Stimulated activated CD8-positive, alpha-beta memory T cell treated with anti-CD3 and anti-CD28 coated beads, Interleukin-4, amount 100 ng/mL, for 1 hour (primary cell): ENCODE data around the gene DNAJB13.
A peak's percentile ranks its signal among the peaks of the same experiment; 100 is the strongest.

ENCODE experiments used
- DNase-seq, 2 donors: peaks; one replicate each; pipeline ENCODE4 v3.0.0-alpha.2; 2020; ENCODE audit warnings: low read depth in 2 of 2, low spot score in 1 of 2

Gene DNAJB13

DNA sequence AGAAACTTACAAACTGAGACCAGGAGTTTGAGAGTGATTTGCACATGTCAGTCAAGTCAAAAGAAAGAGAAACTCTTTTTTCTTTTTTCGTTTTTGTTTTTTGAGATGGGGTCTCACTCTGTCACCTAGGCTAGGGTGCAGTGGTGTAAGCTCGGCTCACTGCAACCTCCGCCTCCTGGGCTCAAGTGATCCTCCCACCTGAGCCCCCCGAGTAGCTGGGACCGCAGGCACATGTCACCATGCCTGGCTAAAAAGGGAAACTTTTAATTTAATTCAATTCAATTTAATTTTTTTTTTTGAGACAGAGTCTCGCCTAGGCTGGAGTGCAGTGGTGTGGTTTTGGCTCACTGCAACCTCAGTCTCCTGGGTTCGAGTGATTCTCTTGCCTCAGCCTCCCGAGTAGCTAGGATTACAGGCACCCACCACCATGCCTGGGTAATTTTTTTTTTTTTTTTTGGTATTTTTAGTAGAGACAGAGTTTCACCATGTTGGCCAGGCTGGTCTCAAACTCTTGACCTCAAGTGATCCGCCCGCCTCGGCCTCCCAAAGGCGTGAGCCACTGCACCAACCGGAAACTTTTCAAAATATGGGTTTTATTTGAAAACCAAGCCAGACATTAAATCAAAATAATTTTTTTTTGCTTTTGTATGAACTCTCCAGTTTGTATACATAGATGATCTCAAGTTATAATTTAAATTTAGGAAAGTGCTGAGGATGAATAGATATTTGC is 48.2 kb downstream of the DNAJB13 start:
- no peak for DNase-seq

DNA sequence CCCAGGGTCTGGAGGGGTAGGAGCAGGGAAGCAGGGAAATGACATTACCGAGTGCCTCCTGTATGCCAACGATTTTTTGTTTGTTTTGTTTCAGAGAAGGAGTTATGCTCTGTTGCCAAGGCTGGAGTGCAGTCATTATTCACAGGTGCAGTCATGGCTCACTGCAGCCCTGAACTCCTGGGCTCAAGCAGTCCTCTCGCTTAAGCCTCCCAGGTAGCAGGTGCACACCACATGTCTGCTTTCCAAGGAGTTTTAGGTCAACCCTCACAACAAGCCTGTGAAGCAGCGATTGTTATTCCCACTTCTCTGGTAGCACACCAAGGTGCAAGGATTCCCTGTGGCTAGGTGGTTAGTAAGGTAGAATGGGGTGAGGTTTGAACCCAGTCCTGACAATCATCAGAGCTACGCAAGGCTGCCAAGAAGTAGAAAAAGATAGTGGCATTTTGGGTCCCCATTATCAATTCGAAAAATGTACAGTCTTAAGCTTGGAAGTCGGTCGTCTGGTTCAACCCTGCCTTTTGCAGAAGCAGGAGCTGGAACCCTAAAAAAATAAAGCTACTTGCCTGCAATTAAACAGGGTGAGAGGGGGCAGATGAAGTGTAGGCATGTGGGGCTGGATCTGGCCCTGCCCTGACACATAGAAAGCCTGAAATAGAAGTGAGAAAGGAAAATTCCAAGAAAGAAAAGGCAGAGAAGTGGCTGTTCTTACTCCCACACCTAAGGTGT is 48.9 kb downstream of the DNAJB13 start:
- DNase-seq: no peak

DNA sequence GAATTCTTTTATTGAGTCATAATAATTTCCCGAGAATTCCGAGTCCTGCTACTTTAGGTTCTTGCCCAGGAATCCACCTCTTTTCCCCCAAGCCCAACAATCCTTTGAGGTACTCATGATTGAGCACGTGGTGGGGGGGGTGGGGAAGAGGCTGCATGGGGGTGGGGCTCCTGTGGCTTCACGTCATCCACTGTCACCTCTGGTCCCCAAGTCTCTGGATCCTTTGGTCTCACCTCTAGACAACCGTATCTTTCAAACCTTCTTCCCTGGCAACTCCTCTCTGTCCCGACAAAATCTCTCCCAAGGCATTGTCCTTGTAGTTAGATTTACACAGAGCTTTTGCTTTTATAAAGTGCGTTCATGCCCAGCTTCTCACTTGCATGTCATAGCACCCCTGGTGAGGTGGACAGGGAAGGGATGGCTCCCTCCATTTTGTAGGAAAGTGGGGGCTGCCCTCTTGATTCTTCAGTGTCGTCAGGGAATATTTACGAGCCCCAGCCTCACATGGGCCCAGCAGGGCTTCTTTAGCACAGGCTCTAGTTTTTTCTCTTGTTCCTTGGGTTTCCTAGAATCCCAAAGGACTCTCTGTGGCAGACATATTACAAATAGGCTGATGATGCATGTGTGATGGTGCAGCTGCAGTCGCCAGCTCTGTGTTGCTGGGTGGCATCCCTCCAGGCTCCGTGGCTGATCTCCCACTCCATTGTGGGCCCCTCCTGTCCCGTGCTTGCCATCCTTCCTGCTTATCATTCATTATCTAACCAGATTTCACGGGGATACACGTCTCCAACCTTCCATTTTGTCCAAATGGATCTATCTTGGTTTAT is 49.7 kb downstream of the DNAJB13 start:
- no peak for DNase-seq

DNA sequence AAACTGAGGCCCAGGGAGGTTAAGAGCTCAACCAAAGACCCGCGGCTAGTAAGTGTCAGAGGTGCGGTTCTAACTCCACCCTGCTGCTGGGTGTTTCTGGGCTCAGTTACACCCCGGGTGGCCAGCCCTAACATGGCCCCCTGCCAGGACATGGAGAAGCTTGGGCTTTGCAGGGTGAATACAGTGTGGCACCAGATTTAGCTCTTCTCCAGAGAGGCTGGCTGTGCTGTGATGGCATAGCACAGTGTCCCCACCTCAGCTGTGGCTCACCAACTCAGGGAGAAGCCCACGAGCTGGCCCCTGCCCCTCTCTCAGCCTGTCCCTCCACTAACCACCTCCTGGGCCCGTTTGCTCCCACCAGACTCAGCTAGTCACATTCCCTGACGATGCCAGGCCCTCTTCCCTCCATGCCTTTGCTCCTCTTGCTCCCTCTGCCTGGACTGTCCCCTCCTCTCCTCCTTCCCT is 51.0 kb downstream of the DNAJB13 start:
- DNase-seq: no peak

DNA sequence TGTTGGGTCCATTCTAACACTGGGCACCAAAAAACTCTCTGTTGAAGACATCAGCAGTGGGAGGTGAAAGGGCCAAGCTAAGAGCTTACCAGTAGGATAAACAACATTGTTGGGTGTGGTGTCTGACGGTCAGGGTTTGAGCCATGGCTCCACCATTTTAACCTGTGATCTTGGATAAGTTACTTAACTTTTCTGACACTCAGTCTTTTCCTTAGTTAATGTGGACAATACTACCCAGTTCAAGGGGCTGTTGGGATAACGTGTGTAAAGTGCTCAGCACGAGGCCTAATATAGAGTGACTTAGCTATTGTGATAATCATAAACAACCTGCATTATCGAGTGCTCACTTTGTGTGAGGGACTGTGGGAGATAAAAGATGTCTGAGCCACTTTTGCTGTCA is 52.0 kb downstream of the DNAJB13 start:
- DNase-seq: no peak

DNA sequence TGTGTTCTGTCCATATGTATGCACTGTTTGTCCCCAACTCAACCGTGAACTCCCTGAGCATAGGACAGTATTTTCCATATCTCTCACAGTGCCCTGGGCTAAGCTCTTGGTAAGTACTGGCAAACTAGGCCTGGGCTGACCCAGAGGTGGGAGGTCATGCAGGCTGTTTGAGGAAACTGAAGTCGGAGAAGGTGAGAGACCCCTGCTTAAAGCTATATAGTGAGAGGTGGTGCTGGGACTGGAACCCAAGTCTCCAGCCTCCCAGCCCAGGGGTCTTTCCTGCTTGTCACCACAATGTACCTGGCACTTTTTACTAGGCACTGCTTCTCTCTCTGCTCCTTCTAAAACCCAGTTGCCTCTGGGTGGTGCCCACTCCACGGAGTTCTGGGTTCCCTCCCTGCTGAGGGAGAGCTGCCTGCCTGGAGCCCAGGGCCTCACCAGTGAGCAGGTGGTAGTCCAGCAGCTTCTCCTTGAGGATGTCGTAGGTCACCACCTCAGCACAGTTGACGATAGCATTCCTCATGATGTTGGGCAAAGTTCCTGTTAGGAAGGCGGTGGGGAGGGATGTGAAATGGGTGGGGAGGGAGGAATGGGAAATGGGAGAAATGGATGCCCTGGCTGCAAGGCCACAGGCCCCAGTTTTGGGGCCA is 53.3 kb downstream of the DNAJB13 start:
- no peak for DNase-seq

DNA sequence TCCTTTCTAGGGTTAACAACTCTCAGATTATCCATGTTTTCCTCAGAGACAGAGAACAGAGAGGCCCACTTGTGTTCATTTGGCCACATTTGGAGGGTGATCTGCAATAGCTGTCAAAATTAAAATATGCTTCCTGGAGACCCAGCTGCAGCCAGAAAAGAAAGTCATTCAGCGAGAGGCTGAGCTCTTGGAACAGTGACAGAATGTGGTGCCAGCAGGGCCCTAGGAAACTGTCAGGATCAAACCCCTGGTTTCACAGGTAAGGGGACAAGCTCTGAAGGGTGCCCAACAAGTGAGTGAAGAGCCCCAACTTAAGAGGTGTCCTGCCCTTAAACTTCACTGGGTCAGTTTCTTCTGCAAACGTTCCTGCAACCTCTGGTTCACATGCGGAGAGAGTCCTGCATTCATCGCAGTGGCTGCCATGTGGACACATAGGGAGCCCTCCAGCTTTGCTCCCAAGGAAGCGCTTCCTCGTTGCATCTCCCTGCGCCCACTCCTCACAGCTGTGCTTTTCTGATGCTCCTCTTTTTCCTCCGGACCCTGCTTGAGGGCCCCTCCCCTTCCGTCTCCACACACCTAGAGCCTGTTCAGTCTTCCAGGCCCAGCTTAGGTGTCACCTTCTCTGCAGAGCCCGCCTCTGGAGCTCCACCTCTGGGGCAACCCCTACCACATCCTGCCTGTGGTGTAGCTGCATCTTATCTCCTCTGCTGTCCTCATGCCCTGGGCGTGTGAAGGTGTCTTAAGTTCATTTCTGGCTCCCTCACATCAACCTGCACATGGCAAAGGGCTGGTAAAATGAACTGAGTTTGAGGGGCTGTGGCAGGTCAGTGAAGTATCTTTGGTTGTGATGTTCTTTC is 54.2 kb downstream of the DNAJB13 start:
- peak; percentile 44 to 71 for DNase-seq

DNA sequence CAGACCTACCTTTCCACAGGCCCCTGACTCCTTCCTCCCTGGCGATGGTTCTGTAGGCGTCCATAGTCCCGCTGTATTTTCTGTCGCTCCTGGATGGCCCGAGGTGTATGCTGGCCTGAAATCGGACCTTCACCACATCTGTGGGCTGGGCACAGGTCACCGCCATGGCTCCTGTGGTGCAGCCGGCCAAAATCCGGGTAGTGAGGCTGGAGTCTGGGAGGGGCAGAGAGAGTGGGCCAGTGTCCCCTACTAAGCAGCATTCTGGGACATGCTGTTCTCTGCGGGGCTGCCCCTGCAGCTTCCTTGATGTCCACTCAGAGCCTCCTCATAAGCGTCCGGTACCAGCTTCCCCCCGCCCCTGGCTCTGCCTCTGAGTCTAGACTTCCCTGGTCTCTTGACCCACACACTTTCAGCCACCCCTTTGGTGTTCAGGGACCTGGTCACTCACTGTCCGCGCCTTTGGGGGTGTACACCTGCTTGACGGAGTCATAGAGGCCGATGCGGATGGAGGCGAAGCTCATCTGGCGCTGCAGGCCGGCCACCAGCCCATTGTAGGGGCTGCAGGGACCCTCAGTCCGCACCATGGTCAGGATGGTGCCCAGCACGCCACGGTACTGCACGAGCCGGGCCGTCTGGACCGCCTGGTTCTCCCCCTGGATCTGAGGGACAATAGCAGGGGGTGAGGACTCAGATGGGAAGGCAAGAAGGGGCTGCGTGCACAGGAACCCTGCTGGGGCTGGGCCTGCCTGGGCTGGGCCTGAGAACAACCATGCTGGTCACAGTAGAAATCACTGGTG is 55.1 kb downstream of the DNAJB13 start:
- DNase-seq: no peak

DNA sequence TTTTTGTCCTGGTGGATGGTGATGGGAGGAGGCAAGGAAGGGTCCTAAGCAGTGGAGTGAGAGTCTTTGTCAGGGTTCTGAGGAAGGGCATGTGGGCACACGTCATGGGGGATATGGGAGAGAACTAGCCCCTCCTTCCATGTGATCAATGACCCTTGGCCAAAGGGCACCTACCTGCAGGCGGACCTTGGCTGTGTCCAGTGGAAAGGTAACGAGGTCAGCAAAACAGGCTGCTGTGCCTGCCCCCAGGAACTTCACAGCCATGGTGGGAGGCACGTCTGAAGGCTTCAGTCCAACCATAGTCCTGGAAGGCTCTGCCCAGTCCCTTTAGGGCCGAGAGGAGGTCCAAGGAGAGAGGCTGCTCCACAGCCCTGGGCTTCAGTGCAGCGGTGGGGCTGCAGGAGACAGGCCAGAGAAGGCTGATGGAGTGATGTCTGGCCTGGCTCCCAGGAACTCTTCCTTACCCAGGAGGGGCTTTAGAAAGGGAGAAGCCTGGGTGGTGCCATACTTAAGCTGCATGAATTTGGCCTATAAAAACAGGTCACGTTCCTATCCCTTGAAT is 56.0 kb downstream of the DNAJB13 start:
- no peak for DNase-seq

DNA sequence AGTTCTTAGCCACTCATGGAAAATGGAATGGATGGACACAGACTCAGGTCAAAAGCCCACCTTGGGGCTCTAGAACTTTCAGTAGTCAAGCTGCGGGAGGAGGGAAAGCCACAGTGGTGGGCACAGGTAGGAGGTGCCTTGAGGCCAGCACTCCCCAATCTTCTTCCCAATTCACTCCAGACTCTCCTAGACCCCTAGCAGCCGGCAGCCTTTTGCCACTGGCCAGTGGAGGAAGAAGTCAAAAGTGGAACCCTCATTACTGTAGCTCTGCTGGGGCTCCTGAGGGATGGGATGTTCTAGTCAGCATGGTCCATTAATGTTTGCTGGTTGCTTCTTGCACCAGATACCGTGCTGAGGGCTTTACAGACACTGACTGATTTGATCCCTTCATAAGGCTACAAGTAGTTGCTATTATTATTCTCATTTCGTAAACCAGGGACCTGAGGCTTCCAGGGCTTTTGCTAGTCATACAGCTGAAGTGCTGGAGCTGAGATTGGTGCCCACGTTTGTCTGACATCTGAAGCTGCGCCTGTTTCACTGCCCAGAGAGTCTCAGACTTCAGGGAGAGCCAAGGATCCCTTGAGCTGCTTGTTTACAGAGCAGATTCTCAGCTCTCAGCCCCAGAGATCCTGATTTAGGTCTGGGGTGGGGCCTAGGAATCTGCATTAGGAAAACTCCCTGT is 57.0 kb downstream of the DNAJB13 start:
- no peak for DNase-seq

DNA sequence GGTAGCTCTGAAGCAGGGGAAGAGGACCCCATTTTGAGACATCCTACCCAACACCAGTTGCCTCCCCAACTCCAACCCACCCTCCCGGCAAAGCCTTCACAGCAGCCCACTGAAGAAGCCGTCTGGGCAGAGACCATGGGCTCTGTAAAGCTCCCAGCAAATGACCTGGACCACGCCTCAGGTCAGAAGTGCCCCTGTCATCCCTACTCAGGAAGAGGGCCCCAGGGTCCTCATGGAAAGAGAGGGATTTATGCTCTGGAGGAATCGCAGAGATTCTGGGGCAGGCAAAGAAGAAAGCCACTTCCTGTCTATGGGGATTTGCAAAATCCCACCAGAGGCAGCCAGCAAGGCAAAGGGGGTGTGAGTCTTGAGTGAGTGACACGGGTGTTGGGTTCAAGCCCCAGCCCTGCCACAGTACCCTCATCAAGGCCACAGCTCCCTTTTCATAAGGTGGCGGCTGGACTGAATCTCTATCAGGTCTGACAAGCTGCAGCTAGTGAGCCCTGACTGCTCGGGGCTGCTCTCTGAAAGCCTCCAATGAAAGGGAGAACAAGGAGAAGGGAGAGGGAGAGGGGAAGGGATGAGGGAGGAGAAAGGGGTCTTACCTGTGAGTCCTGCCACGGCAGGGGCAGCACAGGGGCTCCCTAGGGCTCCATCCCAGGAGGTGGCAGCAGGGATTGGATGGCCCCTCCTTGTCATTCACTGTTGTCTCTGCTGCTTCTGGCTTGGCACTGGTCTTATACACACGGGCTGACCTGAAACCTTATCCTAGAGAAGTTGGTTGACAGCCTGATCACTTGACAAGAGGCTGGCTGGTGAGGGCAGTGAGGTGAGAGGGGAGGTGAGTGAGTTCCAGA is 57.8 kb downstream of the DNAJB13 start, which contains the start of gene UCP3:
TSS of gene UCP3 (minus strand) at position 713 of the 857 bp plus-strand sequence. CDS start 2,043 bp downstream, outside the sequence.
- no peak for DNase-seq

DNA sequence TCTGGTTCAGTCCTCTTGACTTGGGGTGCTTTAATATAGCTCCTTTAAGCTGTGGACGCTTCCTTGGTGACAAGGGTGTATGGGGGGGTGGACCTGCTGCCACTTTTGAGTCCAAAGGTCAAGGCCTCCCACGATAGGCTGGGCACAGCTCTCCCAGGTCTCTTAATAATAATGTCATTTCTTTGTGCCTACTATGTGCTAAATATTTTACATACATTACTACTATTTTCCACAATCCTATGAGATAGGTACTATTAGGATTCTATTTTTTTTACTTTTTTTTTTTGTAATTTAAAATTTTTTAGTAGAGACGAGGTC is 58.4 kb downstream of the DNAJB13 start:
- no peak for DNase-seq

DNA sequence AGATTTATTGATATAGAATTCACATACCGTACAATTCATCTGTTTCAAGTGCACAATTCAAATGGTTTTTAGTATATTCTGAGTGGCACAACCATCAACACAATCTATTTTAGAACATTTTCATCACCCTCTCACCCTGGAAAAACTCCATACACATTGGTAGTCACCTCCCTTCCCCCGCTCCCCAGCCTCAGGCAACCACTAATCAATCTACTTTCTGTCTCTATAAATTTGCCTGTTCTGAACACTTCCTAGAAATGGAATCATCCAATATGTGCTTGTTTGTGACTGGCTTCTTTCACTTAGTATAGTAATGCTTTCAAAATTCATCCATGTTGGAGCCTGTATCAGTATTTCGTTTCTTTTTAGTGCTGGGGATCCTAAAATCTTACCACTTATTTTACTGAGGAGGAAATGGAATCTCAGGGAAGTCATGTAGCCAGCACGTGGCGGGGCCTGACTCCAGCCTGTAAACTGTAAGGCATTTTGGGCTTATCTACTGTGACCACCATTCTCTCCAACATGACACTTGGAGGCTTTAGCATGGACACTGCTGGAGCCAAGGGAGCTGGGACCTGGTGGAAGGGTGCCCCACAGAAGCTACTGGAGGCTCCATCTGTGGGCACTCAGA is 59.0 kb downstream of the DNAJB13 start:
- DNase-seq: no peak

DNA sequence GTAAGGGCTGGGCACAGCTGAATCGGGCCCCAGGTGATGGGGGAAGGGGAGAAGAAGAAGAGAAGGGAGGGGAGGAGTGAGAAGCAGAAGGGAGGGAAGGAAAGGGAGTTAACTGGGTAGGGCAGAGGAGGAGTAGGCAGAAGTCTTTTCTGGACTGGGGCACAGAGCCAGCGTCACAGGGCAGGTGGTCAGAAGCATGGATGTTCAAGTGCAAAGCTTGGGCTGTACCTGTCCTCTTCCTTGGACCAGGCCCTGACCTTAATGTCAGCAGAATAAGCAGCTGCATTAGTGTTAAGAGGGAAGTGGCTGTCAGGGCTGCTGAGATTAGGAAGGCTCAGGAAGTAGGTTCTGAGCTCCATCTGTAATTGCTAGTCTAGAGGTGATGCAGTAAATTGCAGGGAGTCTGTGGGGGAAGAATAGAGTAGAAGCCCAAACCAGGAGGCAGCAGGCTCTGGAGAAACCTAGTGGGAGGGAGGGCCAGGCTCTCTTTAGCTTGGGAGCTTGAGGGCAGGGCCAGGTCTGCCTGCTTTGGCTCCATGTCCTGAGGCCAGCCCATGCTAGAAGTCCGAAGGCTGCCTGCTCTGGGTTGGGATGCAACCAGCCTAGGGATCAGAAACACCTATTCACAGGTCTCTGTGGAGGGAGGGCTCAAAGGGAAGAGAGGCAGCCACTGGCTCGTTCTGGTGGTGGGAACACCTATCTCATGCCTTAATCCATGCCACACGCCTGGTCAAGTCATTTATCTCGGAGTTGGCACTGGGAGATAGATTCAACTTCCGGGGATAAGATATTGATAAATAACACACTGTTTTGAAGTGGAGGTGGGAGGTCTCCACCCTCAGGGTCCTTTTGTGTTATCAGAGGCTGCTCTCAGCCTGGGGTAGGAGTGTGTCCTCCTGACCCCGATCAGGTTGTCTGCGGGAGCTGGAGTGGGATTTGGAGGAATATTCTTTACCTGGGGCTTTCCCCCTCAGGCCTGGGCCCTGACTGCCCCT is 59.8 kb downstream of the DNAJB13 start:
- DNase-seq: no peak

DNA sequence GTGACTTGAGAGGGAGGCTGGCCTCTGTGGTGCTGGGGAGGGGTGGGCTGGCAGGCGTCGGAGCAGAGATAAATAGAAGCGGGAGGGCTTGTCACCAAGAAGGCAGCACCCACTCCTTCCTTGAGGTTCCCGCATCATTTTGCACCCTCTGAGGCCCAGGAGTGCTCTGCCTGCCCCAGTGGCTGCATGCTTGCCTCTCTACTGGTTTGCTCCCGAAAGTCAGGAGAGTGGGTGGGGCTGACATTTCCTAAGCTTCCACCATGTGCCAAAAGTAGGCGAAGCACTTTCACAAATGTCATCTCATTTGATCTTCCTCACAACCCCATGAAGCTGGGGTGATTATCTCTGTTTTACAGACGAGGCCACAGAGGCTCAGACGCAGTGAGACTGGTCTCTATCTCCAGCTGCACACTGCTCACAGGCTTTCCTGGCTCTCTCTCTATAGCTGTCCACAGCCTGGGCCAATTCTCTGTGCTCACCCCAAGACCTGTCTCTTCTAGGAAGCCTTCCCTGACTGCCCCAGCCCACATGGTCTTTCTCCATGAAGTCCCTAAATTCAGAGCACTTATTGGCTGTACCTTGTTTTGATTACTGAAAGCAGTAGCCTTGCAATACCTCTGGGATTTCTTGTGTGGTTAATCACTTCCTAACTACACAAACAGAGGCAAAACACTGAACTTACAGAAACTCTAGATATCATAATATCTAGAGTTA is 60.7 kb downstream of the DNAJB13 start:
- DNase-seq: no peak
